IPS DF 19.7 (cell line): ENCODE results near the gene BPI.
"Not testable (repeated sequence)": the region's sequence is repeated elsewhere in the genome, so short reads cannot be mapped to it uniquely, and the experiment has no call there.

Experiments
- DNase-seq: peaks from one replicate; pipeline ENCODE4 v3.0.0-alpha.2; 2013; ENCODE audit warnings: low read depth, low spot score

The BPI gene

GRCh38 chr20:38278131-38278530, 25.8 kb upstream of the BPI start:
- DNase-seq = no peak

- no peak for DNase-seq
Observed at GRCh38 chr20:38278763-38279162, 25.2 kb upstream of the BPI start.

DNA sequence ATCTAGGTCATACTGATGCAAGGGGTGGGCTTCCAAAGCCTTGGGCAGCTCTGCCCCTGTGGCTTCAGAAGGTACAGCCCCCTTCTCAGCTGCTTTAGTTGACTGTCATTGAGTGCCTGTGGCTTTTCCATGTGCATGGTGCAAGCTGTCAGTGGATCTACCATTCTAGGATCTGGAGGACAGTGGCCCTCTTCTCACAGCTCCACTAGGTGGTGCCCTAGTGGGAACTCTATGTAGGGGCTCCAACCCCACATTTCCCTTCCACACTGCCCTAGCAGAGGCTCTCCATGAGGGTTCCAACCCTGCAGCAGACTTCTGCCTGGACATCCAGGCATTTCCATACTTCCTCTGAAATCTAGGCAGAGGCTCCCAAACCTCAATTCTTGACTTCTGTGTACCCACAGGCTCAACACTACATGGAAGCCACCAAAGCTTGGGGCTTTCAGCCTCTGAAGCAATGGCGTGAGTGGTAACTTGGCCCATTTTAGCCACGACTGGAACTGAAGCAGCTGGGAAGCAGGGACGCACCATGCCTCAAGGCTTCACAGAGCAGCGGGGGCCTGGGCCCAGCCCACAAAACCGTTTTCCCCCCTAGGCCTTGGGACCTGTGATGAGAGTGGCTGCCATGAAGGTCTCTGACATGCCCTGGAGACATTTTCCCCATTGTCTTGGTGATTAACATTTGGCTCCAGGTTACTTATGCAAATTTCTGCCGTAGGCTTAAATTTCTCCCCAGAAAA, 22.6 kb upstream of the BPI start:
- DNase-seq = not testable (repeated sequence)

GRCh38 chr20:38283236-38283635, 20.7 kb upstream of the BPI start:
- no peak for DNase-seq

- not testable (repeated sequence) for DNase-seq
Observed at GRCh38 chr20:38284066-38284650, 19.8 kb upstream of the BPI start.

DNA sequence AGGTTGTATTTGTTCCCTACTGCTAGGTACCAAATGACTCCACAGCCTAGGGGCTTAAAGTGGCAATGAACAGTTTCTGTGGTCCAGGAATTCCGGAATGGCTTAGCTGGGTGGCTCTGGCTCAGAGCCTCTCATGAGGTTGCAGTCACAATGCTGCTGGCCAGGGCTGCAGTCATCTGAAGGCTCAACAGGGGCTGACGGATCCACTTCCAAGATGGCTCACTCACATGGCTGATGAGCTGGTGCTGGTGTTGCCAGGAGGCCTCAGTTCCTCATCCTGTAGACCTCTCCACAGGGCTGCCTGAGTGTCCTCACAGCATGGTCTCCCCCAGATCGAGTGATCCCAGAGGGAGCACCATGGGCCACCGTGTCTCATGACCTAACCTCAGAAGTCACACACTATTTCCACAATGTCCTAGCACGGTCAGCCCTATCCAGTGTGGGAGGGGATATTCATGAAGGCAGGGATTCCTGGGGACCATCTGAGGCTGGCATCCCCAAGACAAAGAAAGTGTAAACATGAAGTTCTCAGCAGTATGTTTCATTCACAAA, 19.0 kb upstream of the BPI start:
- DNase-seq = no peak

DNA sequence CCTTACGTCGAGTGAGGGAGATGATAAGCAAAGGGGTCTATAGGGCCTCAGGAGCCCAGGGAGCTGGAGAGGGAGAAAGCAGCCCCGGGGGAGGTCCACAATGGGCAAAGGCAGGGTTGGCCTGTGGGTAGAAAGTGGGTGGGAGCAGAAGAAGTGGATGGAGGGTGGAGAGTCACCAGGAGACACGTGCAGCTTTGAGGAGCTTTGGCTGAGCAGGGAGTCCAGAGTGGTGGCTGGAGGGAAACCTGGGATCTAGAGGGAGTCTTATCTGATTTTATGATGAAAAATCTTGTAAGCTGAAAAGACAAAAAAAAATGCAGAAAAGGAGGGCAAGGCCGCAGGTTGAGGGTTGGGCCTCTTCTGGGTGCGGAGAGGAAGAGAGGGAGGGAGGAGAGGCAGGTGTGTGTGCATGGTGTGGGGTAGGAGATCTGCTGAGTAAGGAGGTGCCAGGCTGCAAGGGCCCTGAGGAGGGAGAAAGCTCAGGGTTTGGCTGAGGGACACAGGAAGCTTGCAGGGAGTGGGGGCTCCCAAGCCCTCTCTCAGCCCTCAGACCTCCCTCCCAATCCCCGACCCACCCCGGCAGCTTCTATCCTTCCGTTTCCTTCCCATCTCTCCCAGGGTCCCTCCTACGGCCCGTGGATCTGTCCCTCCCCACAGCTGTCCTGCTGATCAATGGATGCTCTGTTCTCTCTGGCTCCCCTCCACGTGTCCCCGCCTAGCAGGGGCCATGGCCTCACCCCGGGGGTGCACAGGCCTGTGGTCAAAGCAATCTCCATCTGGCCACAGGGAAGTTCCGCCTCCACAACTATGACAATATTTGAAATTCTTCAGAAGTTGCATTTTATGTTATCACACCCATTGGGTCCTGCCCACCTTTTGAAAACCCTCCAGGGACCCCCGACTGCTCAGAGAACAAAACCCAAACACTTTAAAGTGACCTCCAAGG, 17.1 kb upstream of the BPI start:
- no peak for DNase-seq

- DNase-seq = peak; percentile 84
Observed at GRCh38 chr20:38290829-38291814, 12.8 kb upstream of the BPI start.

GRCh38 chr20:38291966-38292365, 12.0 kb upstream of the BPI start:
- no peak for DNase-seq

DNA sequence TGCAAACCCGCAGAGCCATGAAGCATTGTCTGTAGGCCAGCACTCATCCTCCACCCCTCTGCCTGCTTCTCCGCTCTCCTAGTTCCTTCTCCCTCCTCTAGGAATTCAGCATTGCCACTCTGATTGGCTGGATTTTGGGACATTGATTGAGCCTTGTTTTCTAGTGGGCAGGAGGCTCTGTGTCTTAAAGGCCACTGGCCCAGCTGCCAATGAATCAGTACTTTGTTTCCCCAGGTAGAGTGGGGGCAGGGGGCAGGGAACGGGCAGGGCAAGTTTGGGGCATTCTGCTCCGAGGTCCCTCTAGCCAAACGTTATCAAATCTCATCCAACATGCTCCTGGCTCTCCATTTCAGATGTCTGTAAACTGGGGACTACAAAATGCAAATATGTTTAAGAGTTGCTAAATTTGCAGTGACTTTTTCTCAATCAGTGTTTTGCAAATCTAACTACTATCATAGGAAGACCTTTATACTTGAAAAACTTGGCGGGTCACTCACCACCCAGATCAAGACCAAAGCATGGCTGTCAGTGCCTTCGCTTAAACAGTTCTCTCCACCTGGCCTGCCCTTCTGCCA, 10.4 kb upstream of the BPI start:
- no peak for DNase-seq

GRCh38 chr20:38294076-38294591, 9.8 kb upstream of the BPI start:
- no peak for DNase-seq

GRCh38 chr20:38295811-38296210, 8.1 kb upstream of the BPI start:
- no peak for DNase-seq

GRCh38 chr20:38296433-38296832, 7.5 kb upstream of the BPI start:
- DNase-seq = no peak

- no peak for DNase-seq
Observed at GRCh38 chr20:38297916-38298674, 5.9 kb upstream of the BPI start.

GRCh38 chr20:38298768-38299288, 5.1 kb upstream of the BPI start:
- DNase-seq = no peak

- DNase-seq = no peak
Observed at GRCh38 chr20:38299963-38300362, 4.0 kb upstream of the BPI start.

- DNase-seq = no peak
Observed at GRCh38 chr20:38300438-38300837, 3.5 kb upstream of the BPI start.

GRCh38 chr20:38301309-38301708, 2.6 kb upstream of the BPI start:
- DNase-seq = no peak

DNA sequence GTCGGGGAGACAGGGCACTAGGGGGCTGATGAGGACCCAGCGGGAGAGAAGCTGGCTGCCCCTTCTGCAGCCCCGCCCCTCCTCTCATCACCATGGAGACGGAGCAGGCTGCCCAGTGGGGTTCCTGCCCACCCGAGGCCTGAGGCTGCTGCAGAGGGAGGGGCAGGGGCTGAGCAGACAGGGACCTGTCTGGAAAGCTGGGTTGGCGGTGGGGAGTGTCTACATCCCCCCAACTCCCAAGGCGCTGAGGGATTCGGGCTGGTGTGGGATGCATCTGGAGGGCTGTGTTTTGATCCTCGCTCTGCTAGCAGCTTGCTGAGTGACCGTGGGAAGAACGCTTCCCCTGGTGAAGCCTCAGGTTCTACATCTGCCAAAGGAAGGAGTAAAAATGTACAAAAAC, 1.2 kb upstream of the BPI start:
- no peak for DNase-seq
